ENCODE results near the gene FOXO6.

DNA sequence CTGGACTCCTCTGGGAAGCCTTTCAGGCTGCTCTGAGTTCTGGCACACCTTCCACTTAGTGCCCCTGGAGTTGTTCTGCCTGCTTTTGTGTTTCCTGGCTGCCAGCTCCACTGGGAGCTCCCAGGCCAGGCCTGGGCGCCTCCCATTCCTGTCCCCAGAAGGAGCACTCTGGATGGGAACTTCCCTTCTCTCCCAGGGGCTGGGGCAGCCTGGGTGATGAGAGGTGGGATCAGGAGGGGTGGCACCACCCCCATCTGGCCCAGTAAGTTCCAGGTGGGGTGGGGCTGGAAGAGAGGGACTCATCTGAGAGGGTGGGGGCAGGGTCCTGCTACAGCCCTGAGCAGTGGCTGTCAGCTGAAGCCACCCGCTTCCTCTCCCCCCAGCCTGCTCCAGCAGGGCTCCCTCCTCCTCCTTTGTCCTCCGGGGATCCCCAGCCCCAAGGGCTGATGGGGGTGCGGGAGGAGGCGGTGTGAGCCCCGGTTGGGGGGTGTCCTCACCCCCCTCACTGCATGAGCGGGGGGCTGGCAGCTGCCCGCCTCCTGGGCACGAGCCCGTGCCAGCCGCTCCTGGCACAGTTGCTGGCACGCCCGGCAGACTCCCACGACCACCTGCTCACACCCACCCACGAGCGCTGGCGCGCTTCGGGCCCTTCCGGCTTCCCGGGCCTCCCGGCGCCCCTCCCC is 4.7 kb downstream of the FOXO6 start:
- TF ChIP-seq EZH2 (IDR thresholded peaks at IDR 0.05; ENCODE audit: insufficient read depth, poor library complexity, severe bottlenecking) (no peak), EZH2phosphoT487 (IDR thresholded peaks at IDR 0.05; ENCODE audit: insufficient read depth, low read depth) (no peak)
